ENCODE measurements around the gene SH2D2A.

- TF ChIP-seq, protein P1, sequence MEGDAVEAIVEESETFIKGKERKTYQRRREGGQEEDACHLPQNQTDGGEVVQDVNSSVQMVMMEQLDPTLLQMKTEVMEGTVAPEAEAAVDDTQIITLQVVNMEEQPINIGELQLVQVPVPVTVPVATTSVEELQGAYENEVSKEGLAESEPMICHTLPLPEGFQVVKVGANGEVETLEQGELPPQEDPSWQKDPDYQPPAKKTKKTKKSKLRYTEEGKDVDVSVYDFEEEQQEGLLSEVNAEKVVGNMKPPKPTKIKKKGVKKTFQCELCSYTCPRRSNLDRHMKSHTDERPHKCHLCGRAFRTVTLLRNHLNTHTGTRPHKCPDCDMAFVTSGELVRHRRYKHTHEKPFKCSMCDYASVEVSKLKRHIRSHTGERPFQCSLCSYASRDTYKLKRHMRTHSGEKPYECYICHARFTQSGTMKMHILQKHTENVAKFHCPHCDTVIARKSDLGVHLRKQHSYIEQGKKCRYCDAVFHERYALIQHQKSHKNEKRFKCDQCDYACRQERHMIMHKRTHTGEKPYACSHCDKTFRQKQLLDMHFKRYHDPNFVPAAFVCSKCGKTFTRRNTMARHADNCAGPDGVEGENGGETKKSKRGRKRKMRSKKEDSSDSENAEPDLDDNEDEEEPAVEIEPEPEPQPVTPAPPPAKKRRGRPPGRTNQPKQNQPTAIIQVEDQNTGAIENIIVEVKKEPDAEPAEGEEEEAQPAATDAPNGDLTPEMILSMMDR (IDR thresholded peaks at IDR 0.05; ENCODE audit: low read length): no peak
- no peak for TF ChIP-seq EZH2 (IDR thresholded peaks at IDR 0.05; ENCODE audit: borderline replicate concordance, low read length)
Measured at GRCh38 chr1:156795787-156796186, 20.9 kb downstream of the SH2D2A start.
